Fibroblast of mammary gland (primary cell): ENCODE results near the gene POLN.

ENCODE experiments used
- DNase-seq: peaks from one replicate; pipeline ENCODE4 v3.0.0-alpha.2; 2010; ENCODE audit warnings: low read depth
- H3K4me3 ChIP-seq: 2 replicates; pipeline ENCODE4 v1.5.1; 2011; ENCODE audit warnings: low read depth, mild to moderate bottlenecking, low read length, moderate library complexity; ENCODE audit not compliant: control insufficient read depth
- TF ChIP-seq, protein P1 (sequence below): conservative IDR thresholded peaks from 2 replicates; pipeline ENCODE4 v1.5.1; 2011; ENCODE audit warnings: low read depth, low read length, inconsistent platforms; ENCODE audit not compliant: control insufficient read depth, insufficient read depth

POLN gene

GRCh38 chr4:2065106-2065930 lies 176.6 kb downstream of the POLN start:
- no peak overlapping the region for H3K4me3 ChIP-seq
- TF ChIP-seq, protein P1, sequence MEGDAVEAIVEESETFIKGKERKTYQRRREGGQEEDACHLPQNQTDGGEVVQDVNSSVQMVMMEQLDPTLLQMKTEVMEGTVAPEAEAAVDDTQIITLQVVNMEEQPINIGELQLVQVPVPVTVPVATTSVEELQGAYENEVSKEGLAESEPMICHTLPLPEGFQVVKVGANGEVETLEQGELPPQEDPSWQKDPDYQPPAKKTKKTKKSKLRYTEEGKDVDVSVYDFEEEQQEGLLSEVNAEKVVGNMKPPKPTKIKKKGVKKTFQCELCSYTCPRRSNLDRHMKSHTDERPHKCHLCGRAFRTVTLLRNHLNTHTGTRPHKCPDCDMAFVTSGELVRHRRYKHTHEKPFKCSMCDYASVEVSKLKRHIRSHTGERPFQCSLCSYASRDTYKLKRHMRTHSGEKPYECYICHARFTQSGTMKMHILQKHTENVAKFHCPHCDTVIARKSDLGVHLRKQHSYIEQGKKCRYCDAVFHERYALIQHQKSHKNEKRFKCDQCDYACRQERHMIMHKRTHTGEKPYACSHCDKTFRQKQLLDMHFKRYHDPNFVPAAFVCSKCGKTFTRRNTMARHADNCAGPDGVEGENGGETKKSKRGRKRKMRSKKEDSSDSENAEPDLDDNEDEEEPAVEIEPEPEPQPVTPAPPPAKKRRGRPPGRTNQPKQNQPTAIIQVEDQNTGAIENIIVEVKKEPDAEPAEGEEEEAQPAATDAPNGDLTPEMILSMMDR: no peak

DNA sequence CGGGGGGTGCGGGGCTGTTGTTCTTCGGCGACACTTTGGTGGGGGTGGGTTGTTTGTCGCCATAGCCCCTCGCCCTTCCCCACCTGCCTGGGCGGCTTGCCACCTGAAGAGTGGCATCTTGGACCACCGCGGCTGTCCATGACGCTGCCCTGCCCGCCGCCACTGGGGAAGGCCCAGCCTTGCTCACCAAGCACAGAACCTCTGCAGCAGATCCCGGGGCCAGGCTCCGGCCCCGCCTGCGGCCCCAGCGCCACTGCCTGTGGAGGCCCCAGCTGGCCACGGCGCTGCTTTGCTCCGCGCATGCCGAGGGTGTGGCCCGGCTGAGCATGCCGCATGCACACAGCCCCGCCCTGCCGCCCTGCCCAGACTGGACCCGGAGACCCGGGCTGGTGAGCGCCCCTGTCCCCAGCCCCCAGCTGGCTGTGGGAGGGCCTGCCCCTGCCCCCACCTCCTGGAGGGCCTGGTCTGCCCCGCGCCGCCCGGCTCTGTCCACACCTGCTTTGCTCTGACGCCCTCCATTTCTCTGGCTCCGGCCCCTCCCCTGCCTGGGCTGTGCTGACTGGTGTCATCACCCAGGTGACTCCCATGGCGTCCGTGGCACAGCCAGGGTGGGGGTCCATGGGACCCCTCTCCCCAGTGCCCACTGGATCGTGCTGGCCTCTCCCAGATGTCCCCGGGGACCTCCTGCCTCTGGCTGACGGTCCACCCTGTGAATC lies 177.5 kb downstream of the POLN start:
- no peak for DNase-seq
- TF ChIP-seq, protein P1: no peak

More at GRCh38 chr4:2065106-2065930, 176.6 kb downstream of the POLN start:
- DNase-seq: no peak

GRCh38 chr4:2063557-2064275 lies 178.2 kb downstream of the POLN start:
- no peak overlapping the region for H3K4me3 ChIP-seq
- TF ChIP-seq, protein P1: no peak
- DNase-seq: no peak

More for the DNA sequence above, 177.5 kb downstream of the POLN start:
- no peak overlapping the region for H3K4me3 ChIP-seq

DNA sequence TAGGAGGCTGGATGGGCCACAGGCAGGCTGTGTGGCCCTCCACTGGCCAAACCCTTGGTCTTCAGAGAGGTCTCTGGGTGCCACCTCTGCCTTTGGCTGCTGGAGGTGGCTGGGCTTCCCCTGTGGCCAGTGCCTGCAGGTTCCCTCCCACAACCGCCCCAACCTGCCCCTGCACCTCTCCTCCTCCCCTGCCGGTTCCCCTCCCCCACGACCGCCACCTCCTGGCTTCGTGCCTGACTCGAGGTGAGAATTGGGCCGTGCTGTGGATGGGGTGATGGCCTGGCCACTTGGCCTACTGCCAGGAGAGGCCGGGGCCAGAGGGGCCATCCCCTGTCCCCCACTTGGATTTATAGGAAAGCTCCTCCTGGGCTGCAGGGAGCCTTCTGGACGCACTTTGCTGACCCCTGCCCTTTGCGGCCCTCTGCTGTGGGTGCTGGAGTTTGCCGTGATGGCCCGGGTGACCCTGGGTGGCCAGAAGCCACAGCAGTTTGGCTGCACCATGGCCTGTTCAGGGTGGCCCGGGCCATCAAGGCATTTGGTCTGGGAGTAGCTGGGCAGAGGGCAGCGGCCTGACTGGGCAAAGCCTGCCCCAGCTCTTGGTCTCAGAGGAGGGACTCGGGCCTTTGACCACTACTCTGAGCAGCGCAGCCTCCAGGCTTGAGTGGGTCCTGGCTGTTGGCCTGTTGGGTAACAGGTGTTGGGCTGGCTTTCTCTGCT lies 179.0 kb downstream of the POLN start:
- no peak for DNase-seq
- TF ChIP-seq, protein P1: no peak
- H3K4me3 ChIP-seq: no peak overlapping the region

DNA sequence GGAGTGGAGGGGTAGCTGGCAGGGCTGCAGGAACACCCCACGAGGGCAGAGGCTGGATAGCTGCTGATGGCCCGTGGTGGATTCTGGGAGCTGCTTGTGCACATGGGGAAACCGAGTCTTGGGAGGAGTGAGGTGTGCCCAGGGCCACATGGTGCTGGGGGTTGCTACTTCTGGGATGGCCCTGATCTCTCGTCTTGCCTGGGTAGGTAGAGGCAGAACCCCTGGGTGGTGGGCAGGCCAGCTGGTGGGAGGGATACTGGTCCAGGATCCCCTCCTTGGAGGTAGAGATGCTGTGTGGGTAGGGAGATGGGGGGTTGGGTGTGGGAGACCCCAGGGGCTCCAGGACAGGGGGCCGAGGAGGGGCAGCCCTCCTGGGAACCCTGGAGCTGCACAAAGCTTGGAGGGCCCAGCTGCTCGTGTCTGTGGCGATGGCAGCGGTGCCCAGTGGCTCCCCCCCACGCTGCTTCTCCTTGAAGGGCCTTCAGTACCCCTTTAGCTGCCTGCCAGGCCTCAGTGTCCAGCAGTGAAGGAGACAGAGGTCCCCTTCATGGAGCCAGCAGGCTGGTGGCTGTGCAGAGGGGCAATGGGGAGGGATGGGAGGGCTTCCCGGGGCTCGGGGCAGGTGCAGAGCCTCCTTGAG lies 179.6 kb downstream of the POLN start:
- DNase-seq: no peak
- H3K4me3 ChIP-seq: no peak overlapping the region
- TF ChIP-seq, protein P1: no peak
